Measurements from ENCODE around the gene GRAMD2A. TPM values are rescaled to one million over a fixed set of nuclear protein-coding genes. Genes with fewer than 3 reads are reported as not detected.

GRAMD2A gene
- polyA plus RNA-seq, 3 donors, result not detected

- no peak for DNase-seq
- Mint-ChIP-seq H3K4me1 (peaks cover 15% of the 10 kb centered on the region), H3K4me3 (no peak overlapping the region), H3K9me3 (peaks cover 0 to 5% (median 0%) of the 10 kb centered on the region in 7 donors), H3K27ac (no peak overlapping the region), H3K27me3 (ENCODE audit: low read depth in 3 of 3) (peaks cover 1 to 6% (median 3%) of the 10 kb centered on the region in 3 donors), H3K36me3 (peaks cover 0 to 2% of the 10 kb centered on the region in 2 donors)
- intact Hi-C loops (cut with micrococcal nuclease), result loop anchor here in 1 of 2 donors (10.0 kb wide), 2 partner anchors 82 to 1522 kb away; partner anchors contain the start of genes GRAMD2A and NPTN
- Histone ChIP-seq H3K79me2 (ENCODE audit: insufficient read depth, low read length) (peaks cover 44% of the 10 kb centered on the region), H3K9me3 (replicated peaks in 1 of 2; ENCODE audit: control insufficient read depth in 1 of 2, insufficient read depth in 1 of 2, low read length in 2 of 2) (no peaks in the 10 kb centered on the region), H3K9ac (ENCODE audit: insufficient read depth, low read length, poor library complexity, severe bottlenecking) (no peak overlapping the region), H3K4me1 (ENCODE audit: control insufficient read depth in 1 of 2, insufficient read depth in 2 of 2, low read length in 2 of 2) (peaks cover 8 to 15% of the 10 kb centered on the region in 2 donors), H3K27ac (ENCODE audit: low read depth in 1 of 2, low read length in 2 of 2) (no peak overlapping the region), H4K20me1 (ENCODE audit: insufficient read depth, low read length) (peaks cover 4% of the 10 kb centered on the region), H3K36me3 (replicated peaks in 1 of 2; ENCODE audit: control insufficient read depth in 1 of 2, insufficient read depth in 2 of 2, low read length in 2 of 2) (no peaks in the 10 kb centered on the region), H2AFZ (ENCODE audit: insufficient read depth, low read depth, low read length, poor library complexity, severe bottlenecking) (no peak overlapping the region), H3K27me3 (ENCODE audit: control insufficient read depth in 2 of 2, insufficient read depth in 2 of 2, low read length in 2 of 2) (no peaks in the 10 kb centered on the region), H3K4me2 (replicated peaks; ENCODE audit: extremely low read depth, low read length, poor library complexity, severe bottlenecking) (no peak overlapping the region), H3K4me3 (replicated peaks in 1 of 3; ENCODE audit: low read depth in 2 of 3, low read length in 3 of 3) (no peak overlapping the region)
- TF ChIP-seq CTCF (IDR thresholded peaks at IDR 0.05), result no peak
These were observed 84.8 kb downstream of the GRAMD2A start for GRCh38 chr15:72112805-72113204.

- Histone ChIP-seq H3K9me3 (replicated peaks in 1 of 2; ENCODE audit: control insufficient read depth in 1 of 2, insufficient read depth in 1 of 2, low read length in 2 of 2) (no peaks in the 10 kb centered on the region), H2AFZ (ENCODE audit: insufficient read depth, low read depth, low read length, poor library complexity, severe bottlenecking) (no peak overlapping the region), H3K9ac (ENCODE audit: insufficient read depth, low read length, poor library complexity, severe bottlenecking) (no peak overlapping the region), H3K27ac (ENCODE audit: low read depth in 1 of 2, low read length in 2 of 2) (no peak overlapping the region), H3K4me3 (replicated peaks in 1 of 3; ENCODE audit: low read depth in 2 of 3, low read length in 3 of 3) (no peak overlapping the region), H3K4me2 (replicated peaks; ENCODE audit: extremely low read depth, low read length, poor library complexity, severe bottlenecking) (no peak overlapping the region), H4K20me1 (ENCODE audit: insufficient read depth, low read length) (peaks cover 4% of the 10 kb centered on the region), H3K27me3 (ENCODE audit: control insufficient read depth in 2 of 2, insufficient read depth in 2 of 2, low read length in 2 of 2) (no peaks in the 10 kb centered on the region), H3K36me3 (replicated peaks in 1 of 2; ENCODE audit: control insufficient read depth in 1 of 2, insufficient read depth in 2 of 2, low read length in 2 of 2) (no peaks in the 10 kb centered on the region), H3K4me1 (ENCODE audit: control insufficient read depth in 1 of 2, insufficient read depth in 2 of 2, low read length in 2 of 2) (peaks cover 8 to 10% of the 10 kb centered on the region in 2 donors), H3K79me2 (ENCODE audit: insufficient read depth, low read length) (peaks cover 41% of the 10 kb centered on the region)
- H3K4me1 Mint-ChIP-seq, result peaks cover 14% of the 10 kb centered on the region
- intact Hi-C loops (cut with micrococcal nuclease), result loop anchor here in 1 of 2 donors (10.0 kb wide), 2 partner anchors 83 to 1523 kb away; partner anchors contain the start of genes GRAMD2A and NPTN
- peaks cover 0 to 2% of the 10 kb centered on the region in 2 donors for H3K36me3 Mint-ChIP-seq
- peaks cover 0 to 3% (median 0%) of the 10 kb centered on the region in 7 donors for H3K9me3 Mint-ChIP-seq
- no peak for TF ChIP-seq CTCF (IDR thresholded peaks at IDR 0.05)
- H3K4me3 Mint-ChIP-seq, result no peak overlapping the region
- H3K27ac Mint-ChIP-seq, result no peak overlapping the region
- peaks cover 1 to 6% (median 3%) of the 10 kb centered on the region in 3 donors for H3K27me3 Mint-ChIP-seq (ENCODE audit: low read depth in 3 of 3)
- WGBS (ENCODE audit: insufficient coverage), result 94% methylated on average over 2 of the region's 2 CpGs
- DNase-seq, result no peak
These were observed 85.5 kb downstream of the GRAMD2A start for GRCh38 chr15:72112116-72112515.
